HG02981 (cell line): ENCODE results near the gene STRA6.

Source experiments
- ATAC-seq: cut with Tn5 transposase; IDR thresholded peaks from one replicate; pipeline ENCODE4 v1.9.1; 2021; ENCODE audit warnings: mild to moderate bottlenecking, moderate library complexity; ENCODE audit not compliant: unreplicated experiment

STRA6 gene

GRCh38 chr15:74202452-74203401 lies at the start of gene STRA6:
STRA6 (minus strand) TSS chr15:74202787; CDS start chr15:74202267, 520 bp downstream.
- no peak for ATAC-seq

GRCh38 chr15:74252291-74252690 lies 49.7 kb upstream of the STRA6 start:
- ATAC-seq, result no peak

- no peak for ATAC-seq
Measured at GRCh38 chr15:74251131-74251811, 48.7 kb upstream of the STRA6 start.

GRCh38 chr15:74250266-74250665 lies 47.7 kb upstream of the STRA6 start:
- no peak for ATAC-seq

- ATAC-seq, result no peak
Measured at GRCh38 chr15:74245342-74245931, 42.9 kb upstream of the STRA6 start.

GRCh38 chr15:74244822-74245341 lies 42.3 kb upstream of the STRA6 start:
- no peak for ATAC-seq

GRCh38 chr15:74243431-74243830 lies 40.8 kb upstream of the STRA6 start:
- ATAC-seq, result no peak

GRCh38 chr15:74242441-74243185 lies 40.0 kb upstream of the STRA6 start:
- no peak for ATAC-seq

- ATAC-seq, result no peak
Measured at GRCh38 chr15:74240897-74241614, 38.5 kb upstream of the STRA6 start.

- ATAC-seq, result no peak
Measured at GRCh38 chr15:74240002-74240568, 37.5 kb upstream of the STRA6 start.

GRCh38 chr15:74239051-74239705 lies 36.6 kb upstream of the STRA6 start:
- no peak for ATAC-seq

- no peak for ATAC-seq
Measured at GRCh38 chr15:74235962-74236361, 33.4 kb upstream of the STRA6 start, which contains the start of gene CCDC33. CCDC33 (plus strand) TSS chr15:74236326; CDS start chr15:74236720, 394 bp downstream.

- no peak for ATAC-seq
Measured at GRCh38 chr15:74234598-74234875, 31.9 kb upstream of the STRA6 start.

GRCh38 chr15:74233851-74234597 lies 31.4 kb upstream of the STRA6 start:
- no peak for ATAC-seq

- ATAC-seq, result no peak
Measured at GRCh38 chr15:74233373-74233772, 30.8 kb upstream of the STRA6 start.

GRCh38 chr15:74231475-74231874 lies 28.9 kb upstream of the STRA6 start:
- no peak for ATAC-seq

GRCh38 chr15:74229686-74230085 lies 27.1 kb upstream of the STRA6 start:
- no peak for ATAC-seq

GRCh38 chr15:74228723-74229081 lies 26.1 kb upstream of the STRA6 start:
- no peak for ATAC-seq
